Endothelial cell of umbilical vein (primary cell): ENCODE measurements around the gene ABCB10.
"Not testable (repeated sequence)": the region's sequence is repeated elsewhere in the genome, so short reads cannot be mapped to it uniquely, and the experiment has no call there.

Experiments used
- CTCF ChIP-seq, 2 donors: IDR thresholded peaks; 1 replicate in 1 of 2; 2 replicates in 1 of 2; pipeline ENCODE4 v1.5.1; 2011; ENCODE audit warnings: low read length in 2 of 2, mild to moderate bottlenecking in 2 of 2, moderate library complexity in 2 of 2, control low read depth in 1 of 2, inconsistent platforms in 1 of 2, low read depth in 1 of 2; ENCODE audit not compliant: insufficient read depth in 1 of 2; ENCODE audit errors: extremely low read depth in 1 of 2
- EZH2 ChIP-seq: IDR thresholded peaks from 2 replicates; pipeline ENCODE4 v1.6.1; 2012; ENCODE audit warnings: borderline replicate concordance, low read depth, mild to moderate bottlenecking, moderate library complexity, low read length, inconsistent platforms; ENCODE audit not compliant: severe bottlenecking
- POLR2A ChIP-seq: IDR thresholded peaks from 2 replicates; pipeline ENCODE4 v1.6.1; 2012; ENCODE audit warnings: low read depth, mild to moderate bottlenecking, control low read depth, low read length

DNA sequence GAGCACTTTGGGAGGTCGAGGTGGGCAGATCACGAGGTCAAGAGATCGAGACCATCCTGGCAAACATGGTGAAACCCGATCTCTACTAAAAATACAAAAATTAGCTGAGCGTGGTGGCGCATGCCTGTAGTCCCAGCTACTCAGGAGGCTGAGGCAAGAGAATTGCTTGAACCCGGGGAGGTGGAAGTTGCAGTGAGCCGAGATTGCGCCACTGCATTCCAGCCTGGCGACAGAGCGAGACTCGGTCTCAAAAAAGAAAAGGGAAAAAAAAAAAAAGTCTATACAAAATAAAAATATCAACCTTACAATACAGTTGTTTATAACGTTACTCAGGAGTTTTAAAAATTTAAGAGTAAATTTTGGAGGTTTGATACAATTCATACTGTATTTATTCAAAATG is 82.6 kb downstream of the ABCB10 start:
- TF ChIP-seq CTCF (IDR thresholded peaks at IDR 0.05; ENCODE audit: extremely low read depth in 1 of 2, insufficient read depth in 1 of 2, low read depth in 1 of 2, low read length in 2 of 2); POLR2A; EZH2: not testable (repeated sequence)
